Heart left ventricle (tissue), 13 donors: ENCODE measurements around the gene AGK.

ENCODE experiments used
- CTCF ChIP-seq, 12 donors: fragments of 200-600 bp; sonication (generic) in 4 of 12; IDR thresholded peaks; one replicate each; pipeline versions ENCODE4 v1.5.0 to v1.8.0; 2018 to 2022; ENCODE audit warnings: antibody characterized with exemption in 12 of 12, mild to moderate bottlenecking in 5 of 12
- POLR2A ChIP-seq, 2 donors: fragments of 450-650 bp; IDR thresholded peaks; one replicate each; pipeline ENCODE4 v1.6.1; 2017; ENCODE audit warnings: antibody characterized with exemption in 2 of 2, mild to moderate bottlenecking in 2 of 2, moderate library complexity in 2 of 2
- donor health status: ischemic (EF 13 %, LVEDD 7.1; RV severe dilation, severe dysfunction).
- donor health status: DM: no; HTN: yes; CAD: no.
- donor health status: DM: no; HTN: no; CAD: no.
- donor health status: ischemic (EF 25% LVEDD 6.9; RV normal size, moderate dysfunction).
- donor health status: ischemic (EF 25% LVEDD 5.7; RV mildly dilated, moderate dysfunction).
- donor health status: ischemic (EF 35%, LVEDD 5.7; RV mildly dilated, moderate dysfunction).
- donor health status: nonischemic (EF 11% LVEDD 7.7; RV severe dilation, severe dysfunction).
- donor health status: DM: yes; HTN: yes; CAD: no.
- donor health status: PGD.
- donor health status: ischemic (EF 29% LVEDD 5.4; RV normal size, mild dysfunction).
- donor health status: nonischemic (EF 23%, LVEDD 6.1; RV moderate dilation, normal function).

- TF ChIP-seq CTCF (IDR thresholded peaks at IDR 0.05) (no peak), POLR2A (IDR thresholded peaks at IDR 0.05) (no peak)
Measured at GRCh38 chr7:141617280-141617679, 66.1 kb downstream of the AGK start.
